ENCODE measurements around the gene ENTR1. TPM values are rescaled to one million over a fixed set of nuclear protein-coding genes. Genes with fewer than 3 reads are reported as not detected.

Gene ENTR1
- total and polyA plus RNA-seq, 4 donors: 25.5 to 48.4 (median 37.7) TPM

GRCh38 chr9:136379401-136379800 is 31.0 kb downstream of the ENTR1 start:
- Histone ChIP-seq H3K9ac (ENCODE audit: insufficient read depth in 1 of 2, low read length in 2 of 2) (no peak overlapping the region), H3K36me3 (ENCODE audit: control insufficient read depth in 4 of 4, insufficient read depth in 4 of 4, low read length in 4 of 4) (peaks cover 3 to 62% (median 9%) of the 10 kb centered on the region in 4 donors), H3K27me3 (ENCODE audit: control insufficient read depth in 3 of 3, insufficient read depth in 3 of 3, low read length in 2 of 3) (no peaks in the 10 kb centered on the region), H3K4me1 (ENCODE audit: control insufficient read depth in 5 of 5, insufficient read depth in 5 of 5, low read length in 5 of 5) (peaks cover 0 to 3% (median 0%) of the 10 kb centered on the region in 5 donors), H3K9me3 (ENCODE audit: control insufficient read depth in 4 of 4, insufficient read depth in 3 of 4, low read length in 3 of 4) (no peaks in the 10 kb centered on the region), H3K27ac (ENCODE audit: low read depth in 1 of 2, low read length in 1 of 2) (no peak overlapping the region), H3K4me3 (no peak overlapping the region)
- no peak for DNase-seq
- TF ChIP-seq CTCF (IDR thresholded peaks at IDR 0.05; ENCODE audit: control extremely low read depth, extremely low read depth): no peak
- no peak for ATAC-seq (ENCODE audit: insufficient read depth, low FRiP score)
- 95 to 98% methylated on average over 10 to 11 of the region's 11 CpGs for WGBS, 2 donors

- peaks cover 0 to 3% (median 0%) of the 10 kb centered on the region in 5 donors for H3K4me1 ChIP-seq (ENCODE audit: control insufficient read depth in 5 of 5, insufficient read depth in 5 of 5, low read length in 5 of 5)
- no peak for TF ChIP-seq CTCF (IDR thresholded peaks at IDR 0.05; ENCODE audit: control extremely low read depth, extremely low read depth)
- H3K9ac ChIP-seq (ENCODE audit: insufficient read depth in 1 of 2, low read length in 2 of 2): no peak overlapping the region
- 91 to 94% methylated on average over 12 to 18 of the region's 18 CpGs for WGBS, 2 donors
- no peak overlapping the region for H3K27ac ChIP-seq (ENCODE audit: low read depth in 1 of 2, low read length in 1 of 2)
- ATAC-seq (ENCODE audit: insufficient read depth, low FRiP score) (no peak), DNase-seq (no peak)
- H3K9me3 ChIP-seq (ENCODE audit: control insufficient read depth in 4 of 4, insufficient read depth in 3 of 4, low read length in 3 of 4): no peaks in the 10 kb centered on the region
- peaks cover 0 to 58% (median 7%) of the 10 kb centered on the region in 4 donors for H3K36me3 ChIP-seq (ENCODE audit: control insufficient read depth in 4 of 4, insufficient read depth in 4 of 4, low read length in 4 of 4)
- no peaks in the 10 kb centered on the region for H3K27me3 ChIP-seq (ENCODE audit: control insufficient read depth in 3 of 3, insufficient read depth in 3 of 3, low read length in 2 of 3)
- H3K4me3 ChIP-seq: no peak overlapping the region
These were observed 31.5 kb downstream of the ENTR1 start for GRCh38 chr9:136379003-136379287.

- DNase-seq: no peak
- H3K36me3 ChIP-seq (ENCODE audit: control insufficient read depth in 4 of 4, insufficient read depth in 4 of 4, low read length in 4 of 4): peaks cover 0 to 52% (median 7%) of the 10 kb centered on the region in 4 donors
These were observed 32.0 kb downstream of the ENTR1 start for GRCh38 chr9:136378170-136379002.

More at GRCh38 chr9:136378170-136379002, 32.0 kb downstream of the ENTR1 start:
- Histone ChIP-seq H3K4me1 (ENCODE audit: control insufficient read depth in 5 of 5, insufficient read depth in 5 of 5, low read length in 5 of 5) (peaks cover 0 to 5% (median 0%) of the 10 kb centered on the region in 5 donors), H3K27me3 (ENCODE audit: control insufficient read depth in 3 of 3, insufficient read depth in 3 of 3, low read length in 2 of 3) (no peaks in the 10 kb centered on the region), H3K4me3 (no peak overlapping the region), H3K9me3 (ENCODE audit: control insufficient read depth in 4 of 4, insufficient read depth in 3 of 4, low read length in 3 of 4) (no peaks in the 10 kb centered on the region), H3K9ac (ENCODE audit: insufficient read depth in 1 of 2, low read length in 2 of 2) (no peak overlapping the region), H3K27ac (ENCODE audit: low read depth in 1 of 2, low read length in 1 of 2) (no peak overlapping the region)
- ATAC-seq (ENCODE audit: insufficient read depth, low FRiP score): no peak
- 81 to 85% methylated on average over 28 of the region's 28 CpGs for WGBS, 2 donors
- TF ChIP-seq CTCF (IDR thresholded peaks at IDR 0.05; ENCODE audit: control extremely low read depth, extremely low read depth): no peak

Data from lung (tissue), 12 donors.